Measurements from ENCODE around the gene ATP9A. TPM values are rescaled to one million over a fixed set of nuclear protein-coding genes. Genes with fewer than 3 reads are reported as not detected.

Gene ATP9A
- total RNA-seq, 1 experiment from 2014 or later: 7.3 TPM

- intact Hi-C loops (cut with micrococcal nuclease): no loop called here
- Mint-ChIP-seq H3K36me3 (ENCODE audit: insufficient read depth, unreplicated experiment) (peaks cover 9% of the 10 kb centered on the region), H3K27me3 (ENCODE audit: insufficient read depth, unreplicated experiment) (no peaks in the 10 kb centered on the region), H3K4me1 (ENCODE audit: insufficient read depth, unreplicated experiment) (no peaks in the 10 kb centered on the region), H3K4me3 (ENCODE audit: unreplicated experiment) (no peak overlapping the region), H3K27ac (ENCODE audit: low read depth, unreplicated experiment) (no peak overlapping the region), H3K9me3 (ENCODE audit: unreplicated experiment) (no peaks in the 10 kb centered on the region)
- CTCF ChIA-PET: interaction anchor here (0.6 kb wide), 1 partner anchor 63 kb away, joined by 3 read pairs; no protein-coding TSS in a partner anchor
- TF ChIP-seq, protein P1, sequence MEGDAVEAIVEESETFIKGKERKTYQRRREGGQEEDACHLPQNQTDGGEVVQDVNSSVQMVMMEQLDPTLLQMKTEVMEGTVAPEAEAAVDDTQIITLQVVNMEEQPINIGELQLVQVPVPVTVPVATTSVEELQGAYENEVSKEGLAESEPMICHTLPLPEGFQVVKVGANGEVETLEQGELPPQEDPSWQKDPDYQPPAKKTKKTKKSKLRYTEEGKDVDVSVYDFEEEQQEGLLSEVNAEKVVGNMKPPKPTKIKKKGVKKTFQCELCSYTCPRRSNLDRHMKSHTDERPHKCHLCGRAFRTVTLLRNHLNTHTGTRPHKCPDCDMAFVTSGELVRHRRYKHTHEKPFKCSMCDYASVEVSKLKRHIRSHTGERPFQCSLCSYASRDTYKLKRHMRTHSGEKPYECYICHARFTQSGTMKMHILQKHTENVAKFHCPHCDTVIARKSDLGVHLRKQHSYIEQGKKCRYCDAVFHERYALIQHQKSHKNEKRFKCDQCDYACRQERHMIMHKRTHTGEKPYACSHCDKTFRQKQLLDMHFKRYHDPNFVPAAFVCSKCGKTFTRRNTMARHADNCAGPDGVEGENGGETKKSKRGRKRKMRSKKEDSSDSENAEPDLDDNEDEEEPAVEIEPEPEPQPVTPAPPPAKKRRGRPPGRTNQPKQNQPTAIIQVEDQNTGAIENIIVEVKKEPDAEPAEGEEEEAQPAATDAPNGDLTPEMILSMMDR (IDR thresholded peaks at IDR 0.05; ENCODE audit: unreplicated experiment): no peak
- no peak for DNase-seq (ENCODE audit: unreplicated experiment)
- BruUV-seq (replicated peaks): no TSS peak
- POLR2A ChIA-PET: no interaction called here
Observed at GRCh38 chr20:51720384-51720783, 47.8 kb downstream of the ATP9A start.

- ChIA-PET CTCF (interaction anchor here (0.5 to 3.4 kb wide), 5 partner anchors 13 to 400 kb away, joined by 3 to 16 read pairs (median 3); no protein-coding TSS in a partner anchor), POLR2A (interaction anchor here (0.7 kb wide), 1 partner anchor 18 kb away, joined by 3 read pairs; no protein-coding TSS in a partner anchor)
- Mint-ChIP-seq H3K27ac (ENCODE audit: low read depth, unreplicated experiment) (no peak overlapping the region), H3K27me3 (ENCODE audit: insufficient read depth, unreplicated experiment) (no peaks in the 10 kb centered on the region), H3K4me1 (ENCODE audit: insufficient read depth, unreplicated experiment) (no peaks in the 10 kb centered on the region), H3K9me3 (ENCODE audit: unreplicated experiment) (no peaks in the 10 kb centered on the region), H3K36me3 (ENCODE audit: insufficient read depth, unreplicated experiment) (no peaks in the 10 kb centered on the region), H3K4me3 (ENCODE audit: unreplicated experiment) (no peak overlapping the region)
- no peak for DNase-seq (ENCODE audit: unreplicated experiment)
- no TSS peak for BruUV-seq (replicated peaks)
- TF ChIP-seq, protein P1 (IDR thresholded peaks at IDR 0.05; ENCODE audit: unreplicated experiment): no peak
- intact Hi-C loops (cut with micrococcal nuclease): no loop called here
Observed at GRCh38 chr20:51715856-51716185, 52.4 kb downstream of the ATP9A start.

- H3K27ac Mint-ChIP-seq (ENCODE audit: low read depth, unreplicated experiment): no peak overlapping the region
- no peak overlapping the region for H3K4me3 Mint-ChIP-seq (ENCODE audit: unreplicated experiment)
- no peaks in the 10 kb centered on the region for H3K9me3 Mint-ChIP-seq (ENCODE audit: unreplicated experiment)
- ChIA-PET POLR2A (interaction anchor here (0.7 kb wide), 1 partner anchor 17 kb away, joined by 3 read pairs; no protein-coding TSS in a partner anchor), CTCF (interaction anchor here (0.6 to 3.4 kb wide), 4 partner anchors 8 to 73 kb away, joined by 3 to 16 read pairs (median 6); no protein-coding TSS in a partner anchor)
- TF ChIP-seq, protein P1 (IDR thresholded peaks at IDR 0.05; ENCODE audit: unreplicated experiment): no peak
- H3K4me1 Mint-ChIP-seq (ENCODE audit: insufficient read depth, unreplicated experiment): no peaks in the 10 kb centered on the region
- H3K27me3 Mint-ChIP-seq (ENCODE audit: insufficient read depth, unreplicated experiment): no peaks in the 10 kb centered on the region
- no TSS peak for BruUV-seq (replicated peaks)
- no peak for DNase-seq (ENCODE audit: unreplicated experiment)
- intact Hi-C loops (cut with micrococcal nuclease): no loop called here
- no peaks in the 10 kb centered on the region for H3K36me3 Mint-ChIP-seq (ENCODE audit: insufficient read depth, unreplicated experiment)
Observed at GRCh38 chr20:51715163-51715855, 52.9 kb downstream of the ATP9A start.

DNA sequence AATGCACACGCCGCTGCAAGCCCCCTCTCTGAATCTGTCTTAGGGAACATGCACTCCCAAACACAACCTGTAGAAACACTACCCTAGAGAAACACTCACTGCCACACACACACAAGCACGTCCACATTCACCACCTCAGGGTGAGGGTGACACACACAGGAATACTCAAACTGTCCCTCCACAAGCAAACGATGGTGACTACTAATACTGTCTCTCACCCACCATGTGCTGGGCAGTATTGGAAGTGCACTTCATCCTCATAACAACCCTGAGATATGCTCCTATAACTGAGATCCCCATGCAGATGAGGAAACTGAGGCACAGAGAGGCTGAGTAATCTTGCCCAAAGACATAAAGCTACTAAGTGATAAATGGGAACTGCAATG lies 55.0 kb downstream of the ATP9A start:
- Mint-ChIP-seq H3K27me3 (ENCODE audit: insufficient read depth, unreplicated experiment) (no peaks in the 10 kb centered on the region), H3K36me3 (ENCODE audit: insufficient read depth, unreplicated experiment) (no peaks in the 10 kb centered on the region), H3K9me3 (ENCODE audit: unreplicated experiment) (no peaks in the 10 kb centered on the region), H3K4me3 (ENCODE audit: unreplicated experiment) (no peak overlapping the region), H3K4me1 (ENCODE audit: insufficient read depth, unreplicated experiment) (no peaks in the 10 kb centered on the region), H3K27ac (ENCODE audit: low read depth, unreplicated experiment) (no peak overlapping the region)
- DNase-seq (ENCODE audit: unreplicated experiment): no peak
- TF ChIP-seq, protein P1 (IDR thresholded peaks at IDR 0.05; ENCODE audit: unreplicated experiment): no peak
- intact Hi-C loops (cut with micrococcal nuclease): no loop called here
- no TSS peak for BruUV-seq (replicated peaks)
- POLR2A ChIA-PET: no interaction called here
- CTCF ChIA-PET: interaction anchor here (0.6 kb wide), 1 partner anchor 296 kb away, joined by 4 read pairs; no protein-coding TSS in a partner anchor

Data from MCF 10A (cell line).